Right renal pelvis (tissue), 4 donors: ENCODE data around the gene CHP2. TPM values are rescaled to one million over a fixed set of nuclear protein-coding genes. Genes with fewer than 3 reads are reported as not detected.

ENCODE experiments used
- DNase-seq, 4 donors: peaks; one replicate each; pipeline ENCODE4 v3.0.0-alpha.2; 2013; ENCODE audit warnings: low read depth in 4 of 4, low spot score in 3 of 4, missing footprints in 1 of 4
- polyA plus RNA-seq, 4 donors: library from polyadenylated mRNA; unstranded; fragments of 120-200 nt; gene quantifications; one replicate each; pipeline ENCODE4 v1.2.1, GENCODE V29; 2013; ENCODE audit not compliant: insufficient read length in 4 of 4

The CHP2 gene
- polyA plus RNA-seq, 4 donors, result 0.91 to 2.0 (median 1.3) TPM

DNA sequence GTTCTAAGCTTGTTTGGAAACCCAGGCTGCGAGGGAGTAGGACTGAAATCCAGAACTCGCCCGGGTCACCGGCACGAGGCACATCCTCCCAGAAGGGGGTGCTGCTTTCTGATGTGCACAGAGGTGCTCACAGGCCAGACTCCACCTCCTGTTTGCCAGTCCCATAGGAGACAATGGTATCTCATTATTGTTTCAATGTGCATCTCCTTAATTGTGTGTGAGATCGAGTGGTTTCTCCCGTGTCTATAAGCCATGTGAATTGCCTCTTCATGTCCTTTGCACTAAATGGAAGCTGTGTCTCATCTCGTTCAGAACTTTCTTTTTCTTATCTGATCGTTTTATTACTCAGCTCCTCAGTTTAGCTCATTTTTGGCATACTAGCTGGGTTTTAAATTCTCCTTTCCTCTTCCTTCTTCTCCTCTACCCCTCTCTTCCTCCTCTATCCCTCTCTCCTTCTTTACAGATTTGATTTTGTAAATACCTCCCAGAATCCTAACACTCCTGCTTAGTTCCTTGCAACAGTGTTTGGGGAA, 48.8 kb downstream of the CHP2 start:
- no peak for DNase-seq

DNA sequence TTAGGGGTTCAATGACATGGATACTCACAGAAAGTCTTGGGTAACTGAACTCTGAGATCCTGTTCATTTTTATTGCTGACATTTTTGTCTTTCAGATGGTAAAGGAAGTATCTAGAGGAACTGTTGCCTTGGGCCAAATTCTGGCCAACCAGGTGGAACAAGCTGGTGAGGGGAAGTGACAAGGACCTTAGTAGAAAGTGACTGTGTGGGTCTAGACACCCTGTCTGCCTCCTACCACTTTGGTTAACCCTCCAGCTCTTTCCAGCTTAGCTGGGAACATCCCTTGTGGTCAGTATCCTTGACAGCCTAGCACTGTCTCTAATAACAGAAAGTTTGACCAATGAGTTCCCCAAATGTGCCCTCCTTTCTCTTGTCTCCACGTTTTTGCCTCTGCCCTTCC, 52.2 kb downstream of the CHP2 start:
- DNase-seq, result no peak

Other genes starting within 250 kb of the CHP2 start
- 100 to 1,000 TPM; 127 to 150 (median 141) TPM for gene GGA2, start 244.5 kb upstream of the CHP2 start, polyA plus RNA-seq
- gene EARS2, start 197.7 kb upstream of the CHP2 start, polyA plus RNA-seq, result 10 to 100 TPM; 27.0 to 32.2 (median 31.1) TPM
- gene UBFD1, start 197.3 kb upstream of the CHP2 start, polyA plus RNA-seq, result 10 to 100 TPM; 75.6 to 78.4 (median 76.6) TPM
- gene NDUFAB1, start 158.7 kb upstream of the CHP2 start, polyA plus RNA-seq, result 100 to 1,000 TPM in 3 of 4 donors, 10 to 100 TPM in 1; 98.1 to 106 (median 103) TPM
- gene PALB2, start 113.7 kb upstream of the CHP2 start, polyA plus RNA-seq, result 10 to 100 TPM; 18.8 to 21.4 (median 20.0) TPM
- 10 to 100 TPM; 68.4 to 76.4 (median 73.4) TPM for gene DCTN5, start 113.6 kb upstream of the CHP2 start, polyA plus RNA-seq
- gene PLK1, start 76.1 kb upstream of the CHP2 start, polyA plus RNA-seq, result 10 to 100 TPM; 22.2 to 25.6 (median 25.2) TPM
- gene ERN2, start 41.8 kb upstream of the CHP2 start, polyA plus RNA-seq, result under 1 TPM; 0.36 to 0.83 (median 0.48) TPM
- gene PRKCB, start 81.0 kb downstream of the CHP2 start, polyA plus RNA-seq, result 1 to 10 TPM; 3.6 to 4.3 (median 4.0) TPM